Measurements from ENCODE around the gene MDFIC2.

DNA sequence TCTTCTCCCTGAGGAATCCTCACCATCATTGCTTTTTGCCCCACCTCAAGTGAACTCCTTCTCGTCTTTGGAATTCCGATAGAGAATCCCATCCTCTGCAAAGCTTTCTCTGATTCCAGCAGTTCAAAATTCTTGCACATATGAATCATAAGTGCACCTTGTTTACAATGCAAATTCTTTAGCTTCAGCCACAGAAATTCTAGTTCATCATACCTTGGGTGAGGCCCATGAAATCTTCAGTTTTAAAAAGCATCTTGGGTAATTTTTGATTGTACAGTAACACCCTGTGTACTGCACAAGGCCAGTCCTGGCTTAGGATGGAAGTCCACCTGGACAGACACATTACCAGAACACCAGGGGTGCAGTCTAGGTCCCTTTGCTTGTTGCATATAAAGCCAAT lies 30.8 kb downstream of the MDFIC2 start:
- no peak for TF ChIP-seq EZH2 (IDR thresholded peaks at IDR 0.05; ENCODE audit: insufficient read depth, poor library complexity, severe bottlenecking)
- no peak for TF ChIP-seq EZH2phosphoT487 (IDR thresholded peaks at IDR 0.05; ENCODE audit: insufficient read depth, low read depth)

Measured in GM23248 (cell line).